T-cell (primary cell): ENCODE results near the gene CCDC61. TPM values are rescaled to one million over a fixed set of nuclear protein-coding genes. Genes with fewer than 3 reads are reported as not detected.

ENCODE experiments used
- ATAC-seq, 4 experiments: fragments of 200-7000 bp in 3 of 4; fragments of 150-1000 bp in 1 of 4; cut with Tn5 transposase; replicated peaks in 1 of 4; 1 replicate in 3 of 4; 2 replicates in 1 of 4; pipeline ENCODE4 v1.10.0; 2021; ENCODE audit warnings: moderate library complexity in 3 of 4, mild to moderate bottlenecking in 2 of 4, moderate number of reproducible peaks in 1 of 4
- CTCF ChIA-PET, 2 donors: fragments of 300-600 bp; sonication (Branson Sonifier 250); formaldehyde crosslinking; loops; one replicate each; lab custom pipeline; 2022; ENCODE audit warnings: antibody characterized with exemption in 2 of 2; lab: Charles Lee
- POLR2A ChIA-PET, 2 donors: fragments of 300-600 bp; sonication (Branson Sonifier 250); formaldehyde crosslinking; loops; one replicate each; lab custom pipeline; 2022; ENCODE audit warnings: antibody characterized with exemption in 2 of 2; lab: Charles Lee
- DNase-seq, 35 experiments: peaks; one replicate each; pipeline versions ENCODE4 v3.0.0 to v3.0.0-alpha.2; 2013 to 2023
- H3K27ac ChIP-seq: one replicate; pipeline ENCODE4 v1.5.1; 2013; ENCODE audit warnings: low read length
- H3K27me3 ChIP-seq, 2 experiments: replicated peaks in 1 of 2; 1 replicate in 1 of 2; 2 replicates in 1 of 2; pipeline versions ENCODE4 v1.6.1 to v1.7.0; 2013; ENCODE audit warnings: low read length in 1 of 2, mixed read lengths in 1 of 2; ENCODE audit not compliant: control insufficient read depth in 2 of 2, insufficient read depth in 2 of 2; ENCODE audit errors: extremely low read depth in 1 of 2
- H3K36me3 ChIP-seq, 2 donors: 1 replicate in 1 of 2; 2 replicates in 1 of 2; pipeline versions ENCODE4 v1.6.1 to v1.7.0; 2013; ENCODE audit warnings: low read length in 1 of 2; ENCODE audit not compliant: control insufficient read depth in 2 of 2, insufficient read depth in 1 of 2; ENCODE audit errors: extremely low read depth in 1 of 2
- H3K4me1 ChIP-seq, 2 experiments: 1 replicate in 1 of 2; 2 replicates in 1 of 2; pipeline versions ENCODE4 v1.6.1 to v1.7.0; 2013; ENCODE audit warnings: low read length in 2 of 2, mixed read lengths in 1 of 2; ENCODE audit not compliant: insufficient read depth in 2 of 2, control insufficient read depth in 1 of 2; ENCODE audit errors: extremely low read depth in 1 of 2
- H3K4me3 ChIP-seq, 2 donors: 1 replicate in 1 of 2; 2 replicates in 1 of 2; pipeline versions ENCODE4 v1.5.1 to v1.7.0; 2013; ENCODE audit warnings: mild to moderate bottlenecking in 2 of 2, low read length in 1 of 2, moderate library complexity in 1 of 2; ENCODE audit not compliant: control insufficient read depth in 1 of 2; ENCODE audit errors: extremely low read depth in 1 of 2
- H3K9me3 ChIP-seq: 2 replicates; pipeline ENCODE4 v1.7.0; 2013
- H3K27ac Mint-ChIP-seq, 2 donors: one replicate each; pipeline ENCODE4 v1.8.0; 2020 to 2021; ENCODE audit warnings: mild to moderate bottlenecking in 2 of 2, mixed read lengths in 2 of 2
- H3K27me3 Mint-ChIP-seq, 2 donors: one replicate each; pipeline ENCODE4 v1.8.0; 2021 to 2022; ENCODE audit warnings: mixed read lengths in 2 of 2
- H3K36me3 Mint-ChIP-seq: one replicate; pipeline ENCODE4 v1.8.0; 2021; ENCODE audit warnings: mixed read lengths
- H3K4me1 Mint-ChIP-seq, 3 donors: one replicate each; pipeline ENCODE4 v1.8.0; 2020 to 2022; ENCODE audit warnings: mixed read lengths in 3 of 3, mild to moderate bottlenecking in 1 of 3
- H3K4me3 Mint-ChIP-seq, 3 donors: one replicate each; pipeline ENCODE4 v1.8.0; 2020 to 2022; ENCODE audit warnings: mild to moderate bottlenecking in 3 of 3, mixed read lengths in 3 of 3, moderate library complexity in 3 of 3
- H3K9me3 Mint-ChIP-seq, 3 donors: one replicate each; pipeline ENCODE4 v1.8.0; 2020 to 2022; ENCODE audit warnings: mixed read lengths in 3 of 3
- WGBS: methylation state at CpG from one replicate; pipeline ENCODE4 v1.1.5; 2013; ENCODE audit warnings: missing lambda C conversion rate; ENCODE audit not compliant: insufficient coverage; 5-methylcytosine and 5-hydroxymethylcytosine counted together
- total RNA-seq, 35 experiments: library from RNA in 6 of 35; stranded (reverse) in 6 of 35; fragments of 120-200 nt in 1 of 35; gene quantifications; one replicate each; pipeline versions ENCODE4 v1.2.1 to v1.2.4 and lab custom pipeline; 2013 to 2026

CCDC61 gene
- total RNA-seq, 5 donors from 2014 or later (not counting 1 experiment from before 2014, with no cell fraction given) = 18.3 to 42.9 (median 39.4) TPM

DNA sequence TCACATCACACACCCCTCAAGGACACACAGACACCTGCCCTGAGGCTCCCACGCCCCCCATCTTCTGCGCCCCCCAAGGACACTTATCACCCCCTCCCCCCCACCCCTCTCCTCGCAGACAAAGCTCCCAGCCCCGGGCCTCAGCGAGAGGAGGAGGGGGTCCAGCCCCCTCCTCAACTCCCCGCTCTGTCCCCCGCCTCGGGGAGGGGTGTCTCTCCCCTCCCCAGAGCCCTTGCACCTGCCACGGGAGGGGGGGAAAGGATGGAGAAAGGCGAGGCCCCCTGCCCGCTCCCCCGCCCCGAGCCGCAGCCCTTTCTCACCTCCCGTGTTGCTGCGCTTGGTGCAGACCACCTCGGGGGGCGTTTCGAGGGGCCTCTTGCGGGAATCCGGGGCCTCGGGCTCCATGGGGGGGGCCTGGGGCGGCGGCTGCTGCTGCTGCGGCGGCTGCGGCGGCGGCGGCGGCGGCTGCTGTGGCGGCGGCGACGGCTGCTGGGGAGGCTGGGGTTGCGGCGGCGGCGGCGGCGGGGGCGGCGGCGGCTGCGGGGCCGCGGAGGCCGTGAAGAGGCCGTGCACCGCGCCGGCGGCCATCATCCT is 22.2 kb upstream of the CCDC61 start:
- Histone ChIP-seq H3K36me3 (no peaks in the 10 kb centered on the region), H3K4me3 (no peak overlapping the region), H3K27ac (no peak overlapping the region), H3K27me3 (peaks cover 23 to 81% of the 10 kb centered on the region in 2 experiments), H3K9me3 (no peaks in the 10 kb centered on the region), H3K4me1 (peaks cover 2 to 28% of the 10 kb centered on the region in 2 experiments)
- WGBS = under 1% methylated on average over 13 of the region's 54 CpGs
- Mint-ChIP-seq H3K4me1 (peaks cover 20 to 21% (median 21%) of the 10 kb centered on the region in 3 donors), H3K4me3 (peak overlapping the region in 2 of 3 donors; percentile 44 to 63), H3K27ac (no peak overlapping the region), H3K9me3 (no peaks in the 10 kb centered on the region), H3K27me3 (peaks cover 68 to 84% of the 10 kb centered on the region in 2 donors), H3K36me3 (no peaks in the 10 kb centered on the region)
- ChIA-PET POLR2A (no interaction called here), CTCF (interaction anchor here in 1 of 2 donors (0.6 kb wide), 1 partner anchor 56 kb away, joined by 3 read pairs; no protein-coding TSS in a partner anchor)
- DNase-seq = peak in 3 of 35 experiments; percentile 5 to 25 (median 5)
- peak in 1 of 4 experiments; percentile 44 for ATAC-seq

GRCh38 chr19:45973553-45974338 is 21.5 kb upstream of the CCDC61 start, which contains the start of gene NOVA2:
Gene NOVA2, minus strand, starts transcription at chr19:45973865. Its CDS starts 514 bp downstream, at chr19:45973351.
- peaks cover 20 to 21% (median 21%) of the 10 kb centered on the region in 3 donors for H3K4me1 Mint-ChIP-seq
- WGBS = 13% methylated on average over 44 of the region's 58 CpGs
- peak within 1 kb of the TSS in 1 of 2 donors; percentile 36 for H3K27ac Mint-ChIP-seq

GRCh38 chr19:45975306-45976070 is 19.8 kb upstream of the CCDC61 start:
- H3K36me3 ChIP-seq = no peaks in the 10 kb centered on the region
- no peaks in the 10 kb centered on the region for H3K36me3 Mint-ChIP-seq
- POLR2A ChIA-PET = no interaction called here

More at GRCh38 chr19:45973553-45974338, 21.5 kb upstream of the CCDC61 start, which contains the start of gene NOVA2:
- ChIA-PET CTCF (no interaction called here), POLR2A (no interaction called here)
- Mint-ChIP-seq H3K9me3 (no peaks in the 10 kb centered on the region), H3K27me3 (peaks cover 66 to 79% of the 10 kb centered on the region in 2 donors), H3K36me3 (no peaks in the 10 kb centered on the region), H3K4me3 (peak within 1 kb of the TSS; percentile 43 to 63 (median 44))
- DNase-seq (peak in 2 of 35 experiments; percentile 25 to 30), ATAC-seq (no peak)
- peaks cover 2 to 28% of the 10 kb centered on the region in 2 experiments for H3K4me1 ChIP-seq
- H3K9me3 ChIP-seq = no peaks in the 10 kb centered on the region
- no peak within 1 kb of the TSS for H3K27ac ChIP-seq
- H3K27me3 ChIP-seq = peaks cover 23 to 82% of the 10 kb centered on the region in 2 experiments
- no peaks in the 10 kb centered on the region for H3K36me3 ChIP-seq
- H3K4me3 ChIP-seq = no peak within 1 kb of the TSS

DNA sequence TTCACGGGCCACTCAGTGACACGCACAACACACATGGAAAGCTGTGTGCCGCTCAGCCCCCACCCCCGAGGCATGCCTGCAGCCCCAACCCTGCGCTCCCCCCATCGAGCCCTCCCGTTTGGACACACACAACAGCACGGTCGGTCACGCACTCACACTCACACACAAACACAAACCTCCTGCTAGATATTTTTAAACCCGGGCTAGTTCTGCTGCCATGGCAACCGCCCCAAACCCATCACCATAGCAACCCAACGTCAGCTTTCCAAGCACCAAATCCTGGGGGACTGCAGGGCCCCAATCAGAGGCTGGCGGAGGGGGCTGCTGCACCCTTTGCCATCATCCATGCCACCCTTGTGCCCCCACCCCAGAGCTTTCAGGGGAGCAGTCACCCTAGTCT is 19.1 kb upstream of the CCDC61 start:
- no peak overlapping the region for H3K27ac ChIP-seq
- DNase-seq (no peak), ATAC-seq (no peak)
- 50% methylated on average over 14 of the region's 14 CpGs for WGBS
- POLR2A ChIA-PET = no interaction called here
- Mint-ChIP-seq H3K27me3 (peaks cover 55 to 64% of the 10 kb centered on the region in 2 donors), H3K27ac (no peak overlapping the region), H3K36me3 (no peaks in the 10 kb centered on the region), H3K4me3 (no peak overlapping the region), H3K9me3 (no peaks in the 10 kb centered on the region), H3K4me1 (peaks cover 17 to 18% (median 18%) of the 10 kb centered on the region in 3 donors)
- CTCF ChIA-PET = no interaction called here
- peaks cover 23 to 70% of the 10 kb centered on the region in 2 experiments for H3K27me3 ChIP-seq
- peaks cover 2 to 27% of the 10 kb centered on the region in 2 experiments for H3K4me1 ChIP-seq
- H3K4me3 ChIP-seq = no peak overlapping the region
- no peaks in the 10 kb centered on the region for H3K36me3 ChIP-seq
- H3K9me3 ChIP-seq = no peaks in the 10 kb centered on the region

More at GRCh38 chr19:45975306-45976070, 19.8 kb upstream of the CCDC61 start:
- H3K4me1 Mint-ChIP-seq = peaks cover 20 to 21% (median 21%) of the 10 kb centered on the region in 3 donors
- DNase-seq = no peak
- no peak overlapping the region for H3K27ac ChIP-seq
- H3K27ac Mint-ChIP-seq = no peak overlapping the region
- peaks cover 23 to 76% of the 10 kb centered on the region in 2 experiments for H3K27me3 ChIP-seq
- CTCF ChIA-PET = interaction anchor here in 1 of 2 donors (0.6 kb wide), 1 partner anchor 486 kb away, joined by 9 read pairs; no protein-coding TSS in a partner anchor
- no peak overlapping the region for H3K4me3 ChIP-seq
- H3K4me3 Mint-ChIP-seq = no peak overlapping the region
- no peaks in the 10 kb centered on the region for H3K9me3 ChIP-seq
- peaks cover 60 to 66% of the 10 kb centered on the region in 2 donors for H3K27me3 Mint-ChIP-seq
- H3K4me1 ChIP-seq = peaks cover 2 to 28% of the 10 kb centered on the region in 2 experiments
- H3K9me3 Mint-ChIP-seq = no peaks in the 10 kb centered on the region
- no peak for ATAC-seq
- 71% methylated on average over 5 of the region's 11 CpGs for WGBS

GRCh38 chr19:45978156-45978555 is 17.1 kb upstream of the CCDC61 start:
- no peaks in the 10 kb centered on the region for H3K36me3 ChIP-seq
- Mint-ChIP-seq H3K9me3 (no peaks in the 10 kb centered on the region), H3K4me1 (peaks cover 0 to 4% (median 2%) of the 10 kb centered on the region in 3 donors), H3K27ac (no peak overlapping the region), H3K36me3 (no peaks in the 10 kb centered on the region), H3K27me3 (peaks cover 52 to 55% of the 10 kb centered on the region in 2 donors), H3K4me3 (no peak overlapping the region)
- no peak overlapping the region for H3K27ac ChIP-seq
- no peak for ATAC-seq
- peaks cover 0 to 7% of the 10 kb centered on the region in 2 experiments for H3K4me1 ChIP-seq
- POLR2A ChIA-PET = no interaction called here
- peaks cover 15 to 57% of the 10 kb centered on the region in 2 experiments for H3K27me3 ChIP-seq
- H3K9me3 ChIP-seq = no peaks in the 10 kb centered on the region
- 92% methylated on average over 4 of the region's 7 CpGs for WGBS
- DNase-seq = no peak
- CTCF ChIA-PET = no interaction called here
- no peak overlapping the region for H3K4me3 ChIP-seq
